Measurements from ENCODE around the gene GALNT2.

- TF ChIP-seq, protein P1, sequence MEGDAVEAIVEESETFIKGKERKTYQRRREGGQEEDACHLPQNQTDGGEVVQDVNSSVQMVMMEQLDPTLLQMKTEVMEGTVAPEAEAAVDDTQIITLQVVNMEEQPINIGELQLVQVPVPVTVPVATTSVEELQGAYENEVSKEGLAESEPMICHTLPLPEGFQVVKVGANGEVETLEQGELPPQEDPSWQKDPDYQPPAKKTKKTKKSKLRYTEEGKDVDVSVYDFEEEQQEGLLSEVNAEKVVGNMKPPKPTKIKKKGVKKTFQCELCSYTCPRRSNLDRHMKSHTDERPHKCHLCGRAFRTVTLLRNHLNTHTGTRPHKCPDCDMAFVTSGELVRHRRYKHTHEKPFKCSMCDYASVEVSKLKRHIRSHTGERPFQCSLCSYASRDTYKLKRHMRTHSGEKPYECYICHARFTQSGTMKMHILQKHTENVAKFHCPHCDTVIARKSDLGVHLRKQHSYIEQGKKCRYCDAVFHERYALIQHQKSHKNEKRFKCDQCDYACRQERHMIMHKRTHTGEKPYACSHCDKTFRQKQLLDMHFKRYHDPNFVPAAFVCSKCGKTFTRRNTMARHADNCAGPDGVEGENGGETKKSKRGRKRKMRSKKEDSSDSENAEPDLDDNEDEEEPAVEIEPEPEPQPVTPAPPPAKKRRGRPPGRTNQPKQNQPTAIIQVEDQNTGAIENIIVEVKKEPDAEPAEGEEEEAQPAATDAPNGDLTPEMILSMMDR (conservative IDR thresholded peaks at IDR 0.05; ENCODE audit: low read depth, low read length): no peak
- TF ChIP-seq, protein P2, sequence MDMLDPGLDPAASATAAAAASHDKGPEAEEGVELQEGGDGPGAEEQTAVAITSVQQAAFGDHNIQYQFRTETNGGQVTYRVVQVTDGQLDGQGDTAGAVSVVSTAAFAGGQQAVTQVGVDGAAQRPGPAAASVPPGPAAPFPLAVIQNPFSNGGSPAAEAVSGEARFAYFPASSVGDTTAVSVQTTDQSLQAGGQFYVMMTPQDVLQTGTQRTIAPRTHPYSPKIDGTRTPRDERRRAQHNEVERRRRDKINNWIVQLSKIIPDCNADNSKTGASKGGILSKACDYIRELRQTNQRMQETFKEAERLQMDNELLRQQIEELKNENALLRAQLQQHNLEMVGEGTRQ (IDR thresholded peaks at IDR 0.05; ENCODE audit: low read depth, low read length): no peak
- no peak for TF ChIP-seq MXI1 (IDR thresholded peaks at IDR 0.05; ENCODE audit: borderline replicate concordance, low read depth, low read length)
- no peak for TF ChIP-seq MAFK (IDR thresholded peaks at IDR 0.05; ENCODE audit: low read depth, low read length)
- no peak for TF ChIP-seq RAD21 (IDR thresholded peaks at IDR 0.05; ENCODE audit: low read length)
- no peak for TF ChIP-seq MAZ (IDR thresholded peaks at IDR 0.05; ENCODE audit: borderline replicate concordance, low read depth, low read length)
Measured at GRCh38 chr1:230251644-230252191, 184.7 kb downstream of the GALNT2 start.

Data from IMR-90 (cell line).